GM12891 (cell line): ENCODE results near the gene SMARCA5.

Source experiments
- POLR2A ChIP-seq: IDR thresholded peaks from 2 replicates; pipeline ENCODE4 v1.6.1; 2011; ENCODE audit warnings: low read depth, low read length, control low read depth
- POLR2AphosphoS5 ChIP-seq: IDR thresholded peaks from 2 replicates; pipeline ENCODE4 v1.6.1; 2011; ENCODE audit warnings: low read depth, low read length, control low read depth
- SPI1 ChIP-seq: IDR thresholded peaks from 2 replicates; pipeline ENCODE4 v1.6.1; 2011; ENCODE audit warnings: low read depth, low read length, control low read depth

DNA sequence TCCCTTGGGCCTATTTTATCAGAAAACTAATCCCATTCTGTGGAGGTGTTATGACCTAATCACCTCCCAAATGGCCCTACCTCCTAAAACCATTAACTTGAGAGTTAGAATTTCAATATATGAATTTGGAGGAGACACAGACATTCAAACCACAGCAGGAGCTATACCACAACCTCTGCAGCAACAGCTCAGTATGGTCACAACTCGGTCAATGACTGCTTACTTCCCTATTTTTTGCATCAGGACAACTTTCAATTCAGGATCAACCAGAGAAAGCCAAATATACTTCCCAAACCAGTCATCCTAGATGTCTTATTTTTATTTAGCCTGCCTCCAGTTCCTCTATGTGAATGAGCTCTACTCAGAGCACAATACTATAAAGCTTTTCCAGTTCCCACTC is 11.3 kb upstream of the SMARCA5 start:
- TF ChIP-seq SPI1 = no peak
- TF ChIP-seq POLR2A = no peak
- no peak for TF ChIP-seq POLR2AphosphoS5
